H9 (cell line): Measurements from ENCODE around the gene NT5DC1. TPM values are rescaled to one million over a fixed set of nuclear protein-coding genes. Genes with fewer than 3 reads are reported as not detected.

Experiments used
- DNase-seq: peaks from one replicate; pipeline ENCODE4 v3.0.0-alpha.2; 2017
- H2AFZ ChIP-seq: one replicate; pipeline ENCODE4 v1.6.1; 2013; ENCODE audit warnings: mild to moderate bottlenecking, low read length, control low read depth, moderate library complexity
- H2AK5ac ChIP-seq: 2 replicates; pipeline ENCODE4 v1.6.1; 2013; ENCODE audit warnings: low read length, control low read depth, mixed read lengths; ENCODE audit not compliant: insufficient read length
- H2BK120ac ChIP-seq: one replicate; pipeline ENCODE4 v1.6.1; 2013; ENCODE audit warnings: low read depth, mild to moderate bottlenecking, low read length, control low read depth, inconsistent platforms; ENCODE audit not compliant: poor library complexity, severe bottlenecking
- H2BK12ac ChIP-seq: 2 replicates; pipeline ENCODE4 v1.6.1; 2013; ENCODE audit warnings: low read length, control low read depth, mixed read lengths, low read depth; ENCODE audit not compliant: insufficient read length
- H2BK15ac ChIP-seq: 2 replicates; pipeline ENCODE4 v1.6.1; 2013; ENCODE audit warnings: low read depth, low read length, control low read depth
- H2BK20ac ChIP-seq: one replicate; pipeline ENCODE4 v1.6.1; 2013; ENCODE audit warnings: low read depth, mild to moderate bottlenecking, low read length, control low read depth, inconsistent platforms; ENCODE audit not compliant: poor library complexity, severe bottlenecking
- H2BK5ac ChIP-seq: 2 replicates; pipeline ENCODE4 v1.6.1; 2013; ENCODE audit warnings: low read length, control low read depth, mixed read lengths; ENCODE audit not compliant: insufficient read length
- H3K14ac ChIP-seq: 2 replicates; pipeline ENCODE4 v1.6.1; 2013; ENCODE audit warnings: low read length, control low read depth; ENCODE audit not compliant: insufficient read depth
- H3K18ac ChIP-seq: 2 replicates; pipeline ENCODE4 v1.6.1; 2013; ENCODE audit warnings: low read depth, mild to moderate bottlenecking, mixed read lengths, low read length, control low read depth; ENCODE audit not compliant: insufficient read length
- H3K23ac ChIP-seq: 2 replicates; pipeline ENCODE4 v1.6.1; 2013; ENCODE audit warnings: low read length, control low read depth, mixed read lengths, low read depth; ENCODE audit not compliant: insufficient read length
- H3K23me2 ChIP-seq: 2 replicates; pipeline ENCODE4 v1.6.1; 2013; ENCODE audit warnings: low read depth, mild to moderate bottlenecking, mixed read lengths, low read length, control low read depth; ENCODE audit not compliant: insufficient read length, poor library complexity, severe bottlenecking
- H3K27ac ChIP-seq: 2 replicates; pipeline ENCODE4 v1.5.1; 2013; ENCODE audit warnings: low read length, control low read depth, mixed read lengths, low read depth; ENCODE audit not compliant: insufficient read length
- H3K27me3 ChIP-seq: 2 replicates; pipeline ENCODE4 v1.6.1; 2013; ENCODE audit warnings: low read length, control low read depth, inconsistent platforms; ENCODE audit not compliant: insufficient read depth
- H3K4ac ChIP-seq: 2 replicates; pipeline ENCODE4 v1.6.1; 2013; ENCODE audit warnings: low read depth, mild to moderate bottlenecking, control low read depth, inconsistent platforms, low read length, moderate library complexity
- H3K4me1 ChIP-seq: 2 replicates; pipeline ENCODE4 v1.6.1; 2013; ENCODE audit warnings: low read length, control low read depth, inconsistent platforms; ENCODE audit not compliant: insufficient read depth
- H3K4me2 ChIP-seq: 2 replicates; pipeline ENCODE4 v1.6.1; 2013; ENCODE audit warnings: low read length, control low read depth, mixed read lengths; ENCODE audit not compliant: insufficient read length, insufficient read depth
- H3K56ac ChIP-seq: 2 replicates; pipeline ENCODE4 v1.6.1; 2013; ENCODE audit warnings: low read depth, mild to moderate bottlenecking, mixed read lengths, low read length, control low read depth; ENCODE audit not compliant: insufficient read length
- H3K79me1 ChIP-seq: 2 replicates; pipeline ENCODE4 v1.6.1; 2013; ENCODE audit warnings: low read depth, mild to moderate bottlenecking, moderate library complexity, low read length, control low read depth, inconsistent platforms; ENCODE audit not compliant: insufficient read depth, poor library complexity, severe bottlenecking
- H3K79me2 ChIP-seq: 2 replicates; pipeline ENCODE4 v1.6.1; 2013; ENCODE audit warnings: low read length, control low read depth, inconsistent platforms; ENCODE audit not compliant: insufficient read depth
- H3K9ac ChIP-seq: 2 replicates; pipeline ENCODE4 v1.6.1; 2013; ENCODE audit warnings: low read length, control low read depth, mixed read lengths; ENCODE audit not compliant: insufficient read length; ENCODE audit errors: extremely low read depth
- H3K9me3 ChIP-seq: one replicate; pipeline ENCODE4 v1.6.1; 2013; ENCODE audit warnings: low read depth, low read length, inconsistent platforms; ENCODE audit not compliant: control insufficient read depth
- H3T11ph ChIP-seq: one replicate; pipeline ENCODE4 v1.6.1; 2013; ENCODE audit warnings: mild to moderate bottlenecking, low read length, control low read depth, inconsistent platforms
- H4K20me1 ChIP-seq: one replicate; pipeline ENCODE4 v1.6.1; 2013; ENCODE audit not compliant: control insufficient read depth, insufficient read length, insufficient read depth
- H4K5ac ChIP-seq: 2 replicates; pipeline ENCODE4 v1.6.1; 2013; ENCODE audit warnings: low read depth, mild to moderate bottlenecking, mixed read lengths, low read length, control low read depth; ENCODE audit not compliant: insufficient read length
- H4K8ac ChIP-seq: replicated peaks from 2 replicates; pipeline ENCODE4 v1.6.1; 2013; ENCODE audit warnings: low read length, control low read depth, mixed read lengths, low read depth; ENCODE audit not compliant: insufficient read length
- H4K91ac ChIP-seq: 2 replicates; pipeline ENCODE4 v1.6.1; 2013; ENCODE audit warnings: low read depth, mild to moderate bottlenecking, moderate library complexity, mixed read lengths, low read length, control low read depth; ENCODE audit not compliant: insufficient read length
- H3K27ac Mint-ChIP-seq, 3 experiments: 2 replicates in 2 of 3; 3 replicates in 1 of 3; pipeline ENCODE4 v1.8.0; 2020 to 2021; ENCODE audit warnings: mixed read lengths in 3 of 3, mild to moderate bottlenecking in 1 of 3, moderate library complexity in 1 of 3
- H3K27me3 Mint-ChIP-seq: 2 replicates; pipeline ENCODE4 v1.8.0; 2021; ENCODE audit warnings: low read depth, mild to moderate bottlenecking, moderate library complexity, mixed read lengths
- H3K36me3 Mint-ChIP-seq, 3 experiments: 2 replicates in 2 of 3; 3 replicates in 1 of 3; pipeline ENCODE4 v1.8.0; 2020 to 2021; ENCODE audit warnings: low read depth in 3 of 3, mixed read lengths in 3 of 3; ENCODE audit not compliant: insufficient read depth in 1 of 3
- H3K4me1 Mint-ChIP-seq, 2 experiments: 2 replicates each; pipeline ENCODE4 v1.8.0; 2020; ENCODE audit warnings: mixed read lengths in 2 of 2
- H3K4me3 Mint-ChIP-seq, 2 experiments: 2 replicates in 1 of 2; 3 replicates in 1 of 2; pipeline ENCODE4 v1.8.0; 2020 to 2021; ENCODE audit warnings: mild to moderate bottlenecking in 2 of 2, mixed read lengths in 2 of 2, moderate library complexity in 1 of 2
- H3K9me3 Mint-ChIP-seq, 2 experiments: 2 replicates in 1 of 2; 3 replicates in 1 of 2; pipeline ENCODE4 v1.8.0; 2020; ENCODE audit warnings: mild to moderate bottlenecking in 2 of 2, mixed read lengths in 2 of 2, moderate library complexity in 1 of 2
- WGBS: extraction: QIAGEN DNeasy Blood & Tissue Kit; methylation state at CpG from one replicate; pipeline ENCODE4 v1.1.7; 2013; ENCODE audit warnings: missing lambda C conversion rate, low lambda C conversion rate, mixed read lengths; ENCODE audit not compliant: insufficient read length; ENCODE audit errors: extremely low coverage; 5-methylcytosine and 5-hydroxymethylcytosine counted together
- total RNA-seq: library from RNA; stranded (reverse); gene quantifications from 2 replicates; pipeline ENCODE4 v1.2.1, GENCODE V29; 2021
- TF ChIP-seq, protein P1 (sequence below): fragments of 200-600 bp; sonication (generic); conservative IDR thresholded peaks from 3 replicates; pipeline ENCODE4 v1.8.0; 2021; ENCODE audit warnings: antibody characterized with exemption, mild to moderate bottlenecking

The NT5DC1 gene
- total RNA-seq, 1 experiment from 2014 or later = 64.9 TPM

DNA sequence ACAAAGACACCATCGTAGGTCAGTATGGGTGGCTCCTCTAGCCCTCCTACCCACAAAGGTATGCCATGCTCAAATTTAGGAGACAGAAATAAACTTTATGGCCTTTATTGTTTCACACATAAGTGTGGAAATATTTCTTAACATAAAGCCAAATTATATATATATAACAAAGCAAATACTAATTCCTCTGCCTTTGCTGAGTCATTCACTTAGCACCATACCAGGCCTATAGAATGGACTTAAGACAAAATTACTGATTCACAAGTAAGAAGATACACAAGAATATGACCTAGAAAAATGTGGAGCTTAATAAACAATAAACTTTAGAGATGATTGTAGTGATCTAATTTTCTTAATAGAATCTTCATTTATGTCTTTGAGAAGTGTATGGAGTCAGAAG lies 45.1 kb upstream of the NT5DC1 start:
- H3K27me3 Mint-ChIP-seq = no peaks in the 10 kb centered on the region
- H3K27ac Mint-ChIP-seq = no peak overlapping the region
- H2AK5ac ChIP-seq = no peak overlapping the region
- H3K79me2 ChIP-seq = no peaks in the 10 kb centered on the region
- H2BK5ac ChIP-seq = no peak overlapping the region
- no peaks in the 10 kb centered on the region for H3K79me1 ChIP-seq
- no peaks in the 10 kb centered on the region for H3K23me2 ChIP-seq
- no peak overlapping the region for H3K4me3 Mint-ChIP-seq
- no peak overlapping the region for H2AFZ ChIP-seq
- no CpG with 5 or more reads among the region's 1 CpG for WGBS
- no peak overlapping the region for H4K8ac ChIP-seq
- no peaks in the 10 kb centered on the region for H3K36me3 Mint-ChIP-seq
- H3K9me3 Mint-ChIP-seq = no peaks in the 10 kb centered on the region
- no peak for DNase-seq
- H2BK20ac ChIP-seq = no peak overlapping the region
- H3K18ac ChIP-seq = no peak overlapping the region
- TF ChIP-seq, protein P1, sequence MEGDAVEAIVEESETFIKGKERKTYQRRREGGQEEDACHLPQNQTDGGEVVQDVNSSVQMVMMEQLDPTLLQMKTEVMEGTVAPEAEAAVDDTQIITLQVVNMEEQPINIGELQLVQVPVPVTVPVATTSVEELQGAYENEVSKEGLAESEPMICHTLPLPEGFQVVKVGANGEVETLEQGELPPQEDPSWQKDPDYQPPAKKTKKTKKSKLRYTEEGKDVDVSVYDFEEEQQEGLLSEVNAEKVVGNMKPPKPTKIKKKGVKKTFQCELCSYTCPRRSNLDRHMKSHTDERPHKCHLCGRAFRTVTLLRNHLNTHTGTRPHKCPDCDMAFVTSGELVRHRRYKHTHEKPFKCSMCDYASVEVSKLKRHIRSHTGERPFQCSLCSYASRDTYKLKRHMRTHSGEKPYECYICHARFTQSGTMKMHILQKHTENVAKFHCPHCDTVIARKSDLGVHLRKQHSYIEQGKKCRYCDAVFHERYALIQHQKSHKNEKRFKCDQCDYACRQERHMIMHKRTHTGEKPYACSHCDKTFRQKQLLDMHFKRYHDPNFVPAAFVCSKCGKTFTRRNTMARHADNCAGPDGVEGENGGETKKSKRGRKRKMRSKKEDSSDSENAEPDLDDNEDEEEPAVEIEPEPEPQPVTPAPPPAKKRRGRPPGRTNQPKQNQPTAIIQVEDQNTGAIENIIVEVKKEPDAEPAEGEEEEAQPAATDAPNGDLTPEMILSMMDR = no peak
- no peaks in the 10 kb centered on the region for H3K4me1 ChIP-seq
- H3K56ac ChIP-seq = no peak overlapping the region
- no peak overlapping the region for H3K23ac ChIP-seq
- 0 out of 4 replicates have a peak, but pooled peaks cover 0 to under 1% of the 10 kb centered on the region in 2 experiments for H3K4me1 Mint-ChIP-seq
- no peak overlapping the region for H3K4me2 ChIP-seq
- H4K20me1 ChIP-seq = no peaks in the 10 kb centered on the region
- no peak overlapping the region for H3K27ac ChIP-seq
- H2BK15ac ChIP-seq = no peak overlapping the region
- H3K9me3 ChIP-seq = no peaks in the 10 kb centered on the region
- H4K5ac ChIP-seq = no peak overlapping the region
- H3K4ac ChIP-seq = no peak overlapping the region
- H4K91ac ChIP-seq = no peak overlapping the region
- no peak overlapping the region for H3T11ph ChIP-seq
- no peak overlapping the region for H2BK120ac ChIP-seq
- no peaks in the 10 kb centered on the region for H3K27me3 ChIP-seq
- no peak overlapping the region for H3K9ac ChIP-seq
- no peak overlapping the region for H3K14ac ChIP-seq
- no peak overlapping the region for H2BK12ac ChIP-seq
